GM21786 (cell line): ENCODE measurements around the gene AATK.

ENCODE experiments used
- ATAC-seq: cut with Tn5 transposase; IDR thresholded peaks from one replicate; pipeline ENCODE4 v1.9.1; 2021; ENCODE audit not compliant: unreplicated experiment

Gene AATK

GRCh38 chr17:81097134-81097942 lies 68.7 kb downstream of the AATK start:
- no peak for ATAC-seq

GRCh38 chr17:81096741-81097133 lies 69.3 kb downstream of the AATK start:
- no peak for ATAC-seq

- ATAC-seq: no peak
These were observed 70.6 kb downstream of the AATK start for GRCh38 chr17:81095383-81095762.

GRCh38 chr17:81094509-81095382 lies 71.3 kb downstream of the AATK start:
- peak; percentile 60 for ATAC-seq

- no peak for ATAC-seq
These were observed 72.2 kb downstream of the AATK start for GRCh38 chr17:81093619-81094508.

GRCh38 chr17:81092518-81093095 lies 73.4 kb downstream of the AATK start:
- no peak for ATAC-seq

- no peak for ATAC-seq
These were observed 74.1 kb downstream of the AATK start for GRCh38 chr17:81091774-81092517.

GRCh38 chr17:81091154-81091553 lies 74.9 kb downstream of the AATK start:
- no peak for ATAC-seq

- ATAC-seq: no peak
These were observed 75.5 kb downstream of the AATK start for GRCh38 chr17:81090361-81091136.

GRCh38 chr17:81086789-81087551 lies 79.1 kb downstream of the AATK start:
- no peak for ATAC-seq

- ATAC-seq: no peak
These were observed 80.6 kb downstream of the AATK start for GRCh38 chr17:81085420-81085911.

GRCh38 chr17:81084680-81085419 lies 81.2 kb downstream of the AATK start:
- ATAC-seq: no peak

GRCh38 chr17:81083125-81083765 lies 82.8 kb downstream of the AATK start:
- ATAC-seq: no peak

GRCh38 chr17:81082177-81083073 lies 83.6 kb downstream of the AATK start:
- ATAC-seq: no peak

- ATAC-seq: no peak
These were observed 84.5 kb downstream of the AATK start for GRCh38 chr17:81081222-81082176.
